HepG2 (cell line): ENCODE data around the gene TRAF3. TPM values are rescaled to one million over a fixed set of nuclear protein-coding genes. Genes with fewer than 3 reads are reported as not detected.
A peak's percentile ranks its signal among the peaks of the same experiment; 100 is the strongest.

Source experiments
- GTF3A ChIP-seq: sonication (generic); formaldehyde crosslinking; conservative IDR thresholded peaks from 2 replicates; pipeline ENCODE4 v1.4.0; 2020; ENCODE audit warnings: mild to moderate bottlenecking, missing genetic modification reagents
- HNRNPK ChIP-seq: fragments of 200-400 bp; formaldehyde crosslinking; IDR thresholded peaks from 2 replicates; pipeline ENCODE4 v1.6.1; 2018; ENCODE audit warnings: low read length, low read depth, moderate library complexity, mild to moderate bottlenecking; ENCODE audit not compliant: poor library complexity, severe bottlenecking
- KLF12 ChIP-seq: sonication (generic); formaldehyde crosslinking; IDR thresholded peaks from 2 replicates; pipeline ENCODE4 v1.4.0; 2020; ENCODE audit warnings: missing genetic modification reagents, borderline replicate concordance
- RNF219 ChIP-seq: sonication (generic); formaldehyde crosslinking; IDR thresholded peaks from 2 replicates; pipeline ENCODE4 v1.5.0; 2020; ENCODE audit warnings: mild to moderate bottlenecking, missing genetic modification reagents
- SMC3 ChIP-seq: IDR thresholded peaks from 2 replicates; pipeline ENCODE4 v1.6.1; 2011; ENCODE audit warnings: low read length, improper control_type of control experiment
- ZNF460 ChIP-seq: sonication (generic); formaldehyde crosslinking; IDR thresholded peaks from 2 replicates; pipeline ENCODE4 v1.5.1; 2020; ENCODE audit warnings: missing genetic modification reagents, mild to moderate bottlenecking, borderline replicate concordance
- ZNF775 ChIP-seq: sonication (generic); formaldehyde crosslinking; IDR thresholded peaks from 2 replicates; pipeline ENCODE4 v1.4.0; 2020; ENCODE audit warnings: missing genetic modification reagents, mild to moderate bottlenecking, moderate library complexity, borderline replicate concordance
- ZNF776 ChIP-seq: sonication (generic); formaldehyde crosslinking; IDR thresholded peaks from 2 replicates; pipeline ENCODE4 v1.4.0; 2020; ENCODE audit warnings: mild to moderate bottlenecking, missing genetic modification reagents
- ZNF879 ChIP-seq: sonication (generic); formaldehyde crosslinking; IDR thresholded peaks from 2 replicates; pipeline ENCODE4 v1.8.1; 2023; ENCODE audit warnings: missing genetic modification reagents
- polyA plus RNA-seq, 8 experiments: library from polyadenylated mRNA; depleted of rRNA in 3 of 8; stranded (reverse) in 7 of 8; unstranded in 1 of 8; fragments of >200 nt; fragmentation: Illumina TruSeq in 4 of 8; extraction: Trizol in 4 of 8; gene quantifications; 2 replicates each; pipeline versions ENCODE4 v1.2.1 to v1.2.3, GENCODE V29; 2011 to 2016; ENCODE audit warnings: low read depth in 4 of 8, missing spikeins in 1 of 8, mixed read lengths in 1 of 8; ENCODE audit not compliant: insufficient read depth in 1 of 8
- total RNA-seq, 5 experiments: library from RNA; depleted of rRNA; stranded (reverse); fragments of >200 nt; fragmentation: Illumina TruSeq; extraction: Trizol; gene quantifications; 2 replicates each; pipeline ENCODE4 v1.2.3, GENCODE V29; 2016; ENCODE audit warnings: low read depth in 1 of 5
- TF ChIP-seq, protein P1 (sequence below): sonication (generic); formaldehyde crosslinking; IDR thresholded peaks from 2 replicates; pipeline ENCODE4 v1.4.0; 2020; ENCODE audit warnings: mild to moderate bottlenecking, missing genetic modification reagents

TRAF3 gene
- total and polyA plus RNA-seq, 2 of the 13 experiments (the other 11 are each of a cell fraction or from before 2014, with no cell fraction given), result 6.9 to 12.2 TPM

GRCh38 chr14:102873546-102874061 is 96.4 kb downstream of the TRAF3 start (continued):
- no peak for TF ChIP-seq ZNF879 (CRISPR knock-in tag)
- peak; percentile 49; the same call in 1 of the 2 replicates for TF ChIP-seq KLF12 (CRISPR knock-in tag)
- TF ChIP-seq SMC3, result no peak
- TF ChIP-seq, protein P1, sequence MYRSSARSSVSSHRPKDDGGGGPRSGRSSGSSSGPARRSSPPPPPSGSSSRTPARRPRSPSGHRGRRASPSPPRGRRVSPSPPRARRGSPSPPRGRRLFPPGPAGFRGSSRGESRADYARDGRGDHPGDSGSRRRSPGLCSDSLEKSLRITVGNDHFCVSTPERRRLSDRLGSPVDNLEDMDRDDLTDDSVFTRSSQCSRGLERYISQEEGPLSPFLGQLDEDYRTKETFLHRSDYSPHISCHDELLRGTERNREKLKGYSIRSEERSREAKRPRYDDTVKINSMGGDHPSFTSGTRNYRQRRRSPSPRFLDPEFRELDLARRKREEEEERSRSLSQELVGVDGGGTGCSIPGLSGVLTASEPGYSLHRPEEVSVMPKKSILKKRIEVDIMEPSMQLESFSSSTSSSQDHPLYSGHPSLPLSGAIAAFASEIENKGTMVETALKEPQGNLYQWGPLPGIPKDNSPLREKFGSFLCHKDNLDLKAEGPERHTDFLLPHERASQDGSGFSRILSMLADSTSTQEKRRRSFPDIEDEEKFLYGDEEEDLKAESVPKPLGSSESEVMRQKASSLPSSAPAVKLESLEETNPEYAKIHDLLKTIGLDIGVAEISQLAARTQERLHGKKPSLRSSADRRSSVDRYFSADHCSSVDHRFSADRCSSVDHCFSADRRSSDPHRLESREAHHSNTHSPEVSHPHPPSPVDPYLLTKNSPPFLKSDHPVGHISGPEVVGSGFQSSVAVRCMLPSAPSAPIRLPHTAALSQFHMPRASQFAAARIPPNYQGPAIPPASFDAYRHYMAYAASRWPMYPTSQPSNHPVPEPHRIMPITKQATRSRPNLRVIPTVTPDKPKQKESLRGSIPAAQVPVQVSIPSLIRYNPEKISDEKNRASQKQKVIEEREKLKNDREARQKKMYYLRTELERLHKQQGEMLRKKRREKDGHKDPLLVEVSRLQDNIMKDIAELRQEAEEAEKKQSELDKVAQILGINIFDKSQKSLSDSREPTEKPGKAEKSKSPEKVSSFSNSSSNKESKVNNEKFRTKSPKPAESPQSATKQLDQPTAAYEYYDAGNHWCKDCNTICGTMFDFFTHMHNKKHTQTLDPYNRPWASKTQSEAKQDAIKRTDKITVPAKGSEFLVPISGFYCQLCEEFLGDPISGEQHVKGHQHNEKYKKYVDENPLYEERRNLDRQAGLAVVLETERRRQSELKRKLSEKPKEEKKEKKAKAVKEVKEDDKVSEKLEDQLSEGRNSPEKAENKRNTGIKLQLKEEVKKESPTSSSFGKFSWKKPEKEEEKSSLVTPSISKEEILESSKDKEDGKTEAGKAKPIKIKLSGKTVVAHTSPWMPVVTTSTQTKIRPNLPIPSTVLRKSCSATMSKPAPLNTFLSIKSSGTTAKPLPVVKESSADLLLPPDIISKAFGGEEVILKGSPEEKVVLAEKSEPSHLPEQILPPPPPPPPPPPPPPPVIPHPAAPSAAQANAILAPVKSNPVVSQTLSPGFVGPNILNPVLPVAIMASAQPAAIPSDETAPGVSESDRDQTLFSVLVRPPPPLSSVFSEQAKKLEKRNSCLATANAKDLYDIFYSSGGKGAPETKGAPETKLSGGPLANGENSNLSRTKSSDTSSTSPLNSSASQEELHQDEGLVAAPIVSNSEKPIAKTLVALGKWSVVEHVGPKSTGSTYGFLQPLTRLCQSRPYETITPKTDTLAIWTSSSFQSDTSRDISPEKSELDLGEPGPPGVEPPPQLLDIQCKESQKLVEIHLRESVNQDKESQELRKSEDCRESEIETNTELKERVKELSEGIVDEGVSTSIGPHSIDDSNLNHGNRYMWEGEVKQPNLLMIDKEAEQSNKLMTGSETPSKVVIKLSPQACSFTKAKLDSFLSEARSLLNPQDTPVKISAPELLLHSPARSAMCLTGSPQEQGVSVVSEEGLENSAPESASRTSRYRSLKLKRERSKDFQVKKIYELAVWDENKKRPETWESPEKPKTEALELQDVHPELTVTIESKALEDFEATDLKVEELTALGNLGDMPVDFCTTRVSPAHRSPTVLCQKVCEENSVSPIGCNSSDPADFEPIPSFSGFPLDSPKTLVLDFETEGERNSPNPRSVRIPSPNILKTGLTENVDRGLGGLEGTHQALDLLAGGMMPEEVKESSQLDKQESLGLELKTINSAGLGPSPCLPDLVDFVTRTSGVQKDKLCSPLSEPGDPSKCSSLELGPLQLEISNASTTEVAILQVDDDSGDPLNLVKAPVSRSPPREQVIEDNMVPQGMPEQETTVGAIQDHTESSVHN (CRISPR knock-in tag), result no peak
- TF ChIP-seq ZNF775, result no peak
- no peak for TF ChIP-seq RNF219 (CRISPR knock-in tag)
- TF ChIP-seq HNRNPK, result no peak
- no peak for TF ChIP-seq GTF3A (CRISPR knock-in tag)
- TF ChIP-seq ZNF776 (CRISPR knock-in tag), result no peak
- no peak for TF ChIP-seq ZNF460 (CRISPR knock-in tag)
